SK-N-SH (cell line): ENCODE data around the gene RBP2. TPM values are rescaled to one million over a fixed set of nuclear protein-coding genes. Genes with fewer than 3 reads are reported as not detected.
"Not testable (repeated sequence)": the region's sequence is repeated elsewhere in the genome, so short reads cannot be mapped to it uniquely, and the experiment has no call there.

Source experiments
- CTCF ChIA-PET: fragments of 300-600, 350-600 bp; formaldehyde crosslinking; extraction: SDS; loops from one replicate; lab custom pipeline; 2021; lab: Yijun Ruan, JAX
- POLR2A ChIA-PET: fragments of 350-600 bp; sonication (Branson Sonifier 250); formaldehyde crosslinking; extraction: SDS; loops from one replicate; lab custom pipeline; 2020; ENCODE audit warnings: antibody characterized with exemption, inconsistent platforms; lab: Yijun Ruan, JAX
- DNase-seq: peaks from one replicate; pipeline ENCODE4 v3.0.0; 2012
- H2AFZ ChIP-seq: fragments of 200-600 bp; sonication (generic); 2 replicates; pipeline ENCODE4 v1.8.1; 2016; ENCODE audit warnings: antibody characterized with exemption, mild to moderate bottlenecking, low read depth
- H3F3A ChIP-seq: fragments of 200-600 bp; sonication (generic); replicated peaks from 2 replicates; pipeline ENCODE3; 2016; ENCODE audit warnings: antibody characterized with exemption, mild to moderate bottlenecking; ENCODE audit not compliant: insufficient read depth
- H3K27ac ChIP-seq, 2 experiments: fragments of 200-500 bp in 1 of 2; fragments of 200-600 bp in 1 of 2; sonication (Bioruptor generic) in 1 of 2; sonication (generic), shearing (Covaris generic) in 1 of 2; 2 replicates each; pipeline versions ENCODE4 v1.5.1 to v1.6.1; 2014 to 2016; ENCODE audit warnings: low read depth in 2 of 2, inconsistent platforms in 1 of 2, low read length in 1 of 2, mild to moderate bottlenecking in 1 of 2, mixed read lengths in 1 of 2
- H3K27me3 ChIP-seq: fragments of 200-600 bp; sonication (generic), shearing (Covaris generic); 2 replicates; pipeline ENCODE4 v1.6.1; 2016; ENCODE audit warnings: mixed run types; ENCODE audit not compliant: insufficient read depth
- H3K36me3 ChIP-seq, 2 experiments: fragments of 200-500 bp in 1 of 2; fragments of 200-600 bp in 1 of 2; sonication (Bioruptor generic) in 1 of 2; sonication (generic) in 1 of 2; replicated peaks in 1 of 2; 2 replicates each; pipeline versions ENCODE3 to v1.5.1; 2014 to 2016; ENCODE audit warnings: low read length in 1 of 2, mild to moderate bottlenecking in 1 of 2; ENCODE audit not compliant: insufficient read depth in 2 of 2, control insufficient read depth in 1 of 2
- H3K4me1 ChIP-seq, 2 experiments: fragments of 200-500 bp in 1 of 2; fragments of 200-600 bp in 1 of 2; sonication (Bioruptor generic) in 1 of 2; sonication (generic), shearing (Covaris generic) in 1 of 2; 2 replicates each; pipeline versions ENCODE4 v1.5.1 to v1.6.1; 2014 to 2016; ENCODE audit warnings: low read depth in 1 of 2, low read length in 1 of 2, mixed run types in 1 of 2; ENCODE audit not compliant: insufficient read depth in 2 of 2, control insufficient read depth in 1 of 2
- H3K4me2 ChIP-seq: fragments of 200-600 bp; sonication (generic), shearing (Covaris generic); 2 replicates; pipeline ENCODE4 v1.6.1; 2017; ENCODE audit warnings: mixed run types
- H3K4me3 ChIP-seq, 2 experiments: fragments of 200-500 bp in 1 of 2; fragments of 200-600 bp in 1 of 2; sonication (Bioruptor generic) in 1 of 2; sonication (generic), shearing (Covaris generic) in 1 of 2; 2 replicates each; pipeline versions ENCODE4 v1.5.1 to v1.8.1; 2014 to 2016; ENCODE audit warnings: low read depth in 2 of 2, inconsistent platforms in 1 of 2, low read length in 1 of 2, mild to moderate bottlenecking in 1 of 2, mixed read lengths in 1 of 2, moderate library complexity in 1 of 2
- H3K79me2 ChIP-seq: fragments of 200-600 bp; sonication (generic); 2 replicates; pipeline ENCODE4 v1.8.1; 2017; ENCODE audit warnings: mild to moderate bottlenecking; ENCODE audit not compliant: insufficient read depth
- H3K9ac ChIP-seq: fragments of 200-600 bp; sonication (generic); 2 replicates; pipeline ENCODE4 v1.6.1; 2017; ENCODE audit warnings: mixed run types
- H3K9me2 ChIP-seq: fragments of 200-600 bp; sonication (generic); 2 replicates; pipeline ENCODE4 v1.6.1; 2017; ENCODE audit warnings: mixed run types
- H3K9me3 ChIP-seq: fragments of 200-600 bp; sonication (generic); 2 replicates; pipeline ENCODE4 v1.6.1; 2017; ENCODE audit warnings: mixed run types, mild to moderate bottlenecking, moderate library complexity
- H4K20me1 ChIP-seq: fragments of 200-600 bp; sonication (generic); 2 replicates; pipeline ENCODE4 v1.6.1; 2017; ENCODE audit warnings: mild to moderate bottlenecking, mixed run types; ENCODE audit not compliant: insufficient read depth
- EZH2phosphoT487 ChIP-seq: fragments of 200-600 bp; sonication (generic); IDR thresholded peaks from 2 replicates; pipeline ENCODE4 v1.6.1; 2017; ENCODE audit warnings: low read depth, mixed run types, mild to moderate bottlenecking, antibody characterized with exemption, moderate library complexity, borderline replicate concordance
- FOXJ3 ChIP-seq: sonication (generic); formaldehyde crosslinking; IDR thresholded peaks from 2 replicates; pipeline ENCODE4 v1.5.1; 2020; ENCODE audit warnings: mild to moderate bottlenecking, missing genetic modification reagents
- PBX3 ChIP-seq: IDR thresholded peaks from 2 replicates; pipeline ENCODE4; 2012
- WGBS: methylation state at CpG from one replicate; pipeline ENCODE4 v1.1.6; 2017; ENCODE audit warnings: low lambda C conversion rate; 5-methylcytosine and 5-hydroxymethylcytosine counted together
- polyA plus RNA-seq, 3 experiments: library from polyadenylated mRNA; depleted of rRNA; stranded (reverse); fragments of >200 nt; gene quantifications; 2 replicates each; pipeline ENCODE4 v1.2.3, GENCODE V29; 2012

Gene RBP2
- polyA plus RNA-seq, 1 of the 3 experiments (the other 2 are of a cell fraction): not detected

GRCh38 chr3:139414608-139415224, 61.6 kb downstream of the RBP2 start:
- TF ChIP-seq EZH2phosphoT487 (no peak), PBX3 (no peak), FOXJ3 (CRISPR knock-in tag) (no peak)
- 20% methylated on average over 2 of the region's 2 CpGs for WGBS
- Histone ChIP-seq H3K27ac (no peak overlapping the region), H3K4me1 (no peaks in the 10 kb centered on the region), H2AFZ (no peak overlapping the region), H3K9me2 (no peaks in the 10 kb centered on the region), H3F3A (no peaks in the 10 kb centered on the region), H3K9me3 (no peaks in the 10 kb centered on the region; the same call in 1 of the 2 replicates), H3K36me3 (no peaks in the 10 kb centered on the region), H3K4me2 (no peak overlapping the region), H4K20me1 (no peaks in the 10 kb centered on the region), H3K4me3 (no peak overlapping the region), H3K79me2 (no peaks in the 10 kb centered on the region), H3K9ac (no peak overlapping the region), H3K27me3 (no peaks in the 10 kb centered on the region)
- POLR2A ChIA-PET: no interaction called here
- DNase-seq: no peak
- CTCF ChIA-PET: interaction anchor here (1.0 to 1.1 kb wide), 2 partner anchors 13 to 148 kb away, joined by 3 read pairs; no protein-coding TSS in a partner anchor

- H3K9ac ChIP-seq, H3K36me3 ChIP-seq, H4K20me1 ChIP-seq, H3K27me3 ChIP-seq, H3F3A ChIP-seq, H3K9me2 ChIP-seq, H3K4me2 ChIP-seq, H3K4me3 ChIP-seq, H2AFZ ChIP-seq, H3K27ac ChIP-seq, H3K9me3 ChIP-seq, POLR2A ChIA-PET, H3K79me2 ChIP-seq, DNase-seq, H3K4me1 ChIP-seq: not testable (repeated sequence)
- CTCF ChIA-PET: interaction anchor here (1.2 kb wide), 1 partner anchor 26 kb away, joined by 3 read pairs; no protein-coding TSS in a partner anchor
These were observed 63.4 kb downstream of the RBP2 start for GRCh38 chr3:139412891-139413290.

Other genes starting within 250 kb of the RBP2 start
- gene MRPS22, start 132.5 kb downstream of the RBP2 start, polyA plus RNA-seq (2012; rRNA removed): 50.6 and 53.0 TPM in 2 replicates
- gene COPB2, start 86.9 kb downstream of the RBP2 start, polyA plus RNA-seq (2012; rRNA removed): 69.7 and 98.7 TPM in 2 replicates
- gene RBP1, start 63.2 kb upstream of the RBP2 start, polyA plus RNA-seq (2012; rRNA removed): 29.9 and 44.8 TPM in 2 replicates
- gene NMNAT3, start 201.5 kb upstream of the RBP2 start, polyA plus RNA-seq (2012; rRNA removed): not detected in 2 replicates